HG03520 (cell line): ENCODE measurements around the gene BDH2.

Experiments used
- ATAC-seq: cut with Tn5 transposase; IDR thresholded peaks from one replicate; pipeline ENCODE4 v1.9.1; 2021; ENCODE audit warnings: mild to moderate bottlenecking, moderate library complexity; ENCODE audit not compliant: unreplicated experiment

The BDH2 gene

GRCh38 chr4:103085555-103086196, 14.0 kb downstream of the BDH2 start:
- no peak for ATAC-seq

GRCh38 chr4:103079621-103080020, 20.0 kb downstream of the BDH2 start:
- no peak for ATAC-seq

- peak; percentile 33 for ATAC-seq
These were observed 22.8 kb downstream of the BDH2 start, which contains the start of gene SLC9B2 for GRCh38 chr4:103076747-103077347. Gene SLC9B2, minus strand, starts transcription at chr4:103076761. Its CDS starts 9,211 bp downstream, at chr4:103067550.

- peak; percentile 53 for ATAC-seq
These were observed 23.5 kb downstream of the BDH2 start for GRCh38 chr4:103075894-103076746.

DNA sequence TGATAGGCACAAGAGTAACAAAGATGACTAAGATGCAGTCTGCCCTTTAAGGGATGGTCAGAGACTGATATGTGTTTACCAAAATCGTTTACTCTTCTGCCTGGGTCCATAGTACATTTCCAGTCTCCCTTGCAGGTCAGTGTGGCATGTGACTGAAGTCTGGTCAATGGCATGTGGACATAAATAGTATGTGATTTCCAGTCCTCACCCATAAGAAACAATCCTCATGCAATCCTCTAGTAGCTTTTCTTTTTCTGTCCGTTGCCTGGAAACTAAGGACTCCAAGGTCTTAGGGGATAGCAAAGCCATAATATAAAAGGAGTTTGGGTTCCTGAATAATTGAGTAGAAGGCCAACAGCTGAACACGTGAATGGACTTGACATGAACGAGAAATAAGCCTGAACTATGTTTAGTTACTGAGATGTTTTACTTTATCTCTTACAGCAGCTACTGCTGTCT, 24.2 kb downstream of the BDH2 start:
- no peak for ATAC-seq

GRCh38 chr4:103074744-103075434, 24.7 kb downstream of the BDH2 start:
- peak; percentile 32 for ATAC-seq

GRCh38 chr4:103073792-103074438, 25.7 kb downstream of the BDH2 start:
- ATAC-seq = no peak

- ATAC-seq = no peak
These were observed 31.6 kb downstream of the BDH2 start for GRCh38 chr4:103067841-103068547.

DNA sequence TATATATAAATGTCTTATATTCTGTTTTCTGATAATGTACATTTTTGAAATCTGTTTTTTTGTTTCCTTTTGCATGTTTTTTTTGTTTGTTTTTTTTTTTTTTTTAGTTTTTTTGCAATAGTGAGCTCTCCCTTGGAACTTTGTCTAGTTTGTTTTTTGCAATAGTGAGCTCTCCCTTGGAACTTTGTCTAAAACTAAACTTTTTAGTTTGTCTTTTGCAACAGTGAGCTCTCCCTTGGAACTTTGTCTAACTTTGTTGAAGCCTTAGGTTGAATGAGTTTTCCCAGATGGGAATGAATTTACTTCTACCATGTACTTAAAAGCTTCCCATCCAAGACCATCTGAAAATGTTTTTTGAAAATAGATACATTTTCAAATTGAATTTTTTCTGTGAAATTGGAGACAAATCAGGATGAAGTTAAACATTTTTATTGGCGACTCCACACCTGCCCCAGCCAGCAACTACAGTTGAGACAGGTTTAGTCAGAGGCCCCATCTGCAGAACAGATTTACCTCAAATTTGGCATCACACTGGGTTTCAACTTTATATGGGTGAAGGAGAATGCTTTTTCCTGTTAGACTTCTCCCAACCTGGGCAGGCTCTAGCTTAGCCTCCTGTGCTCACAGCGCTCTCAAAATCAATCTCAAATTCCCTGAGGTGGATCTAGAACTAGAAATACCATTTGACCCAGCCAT, 39.0 kb downstream of the BDH2 start:
- no peak for ATAC-seq

GRCh38 chr4:103054030-103054429, 45.6 kb downstream of the BDH2 start:
- ATAC-seq = no peak

GRCh38 chr4:103052779-103053178, 46.9 kb downstream of the BDH2 start:
- ATAC-seq = no peak

GRCh38 chr4:103052145-103052544, 47.5 kb downstream of the BDH2 start:
- no peak for ATAC-seq

DNA sequence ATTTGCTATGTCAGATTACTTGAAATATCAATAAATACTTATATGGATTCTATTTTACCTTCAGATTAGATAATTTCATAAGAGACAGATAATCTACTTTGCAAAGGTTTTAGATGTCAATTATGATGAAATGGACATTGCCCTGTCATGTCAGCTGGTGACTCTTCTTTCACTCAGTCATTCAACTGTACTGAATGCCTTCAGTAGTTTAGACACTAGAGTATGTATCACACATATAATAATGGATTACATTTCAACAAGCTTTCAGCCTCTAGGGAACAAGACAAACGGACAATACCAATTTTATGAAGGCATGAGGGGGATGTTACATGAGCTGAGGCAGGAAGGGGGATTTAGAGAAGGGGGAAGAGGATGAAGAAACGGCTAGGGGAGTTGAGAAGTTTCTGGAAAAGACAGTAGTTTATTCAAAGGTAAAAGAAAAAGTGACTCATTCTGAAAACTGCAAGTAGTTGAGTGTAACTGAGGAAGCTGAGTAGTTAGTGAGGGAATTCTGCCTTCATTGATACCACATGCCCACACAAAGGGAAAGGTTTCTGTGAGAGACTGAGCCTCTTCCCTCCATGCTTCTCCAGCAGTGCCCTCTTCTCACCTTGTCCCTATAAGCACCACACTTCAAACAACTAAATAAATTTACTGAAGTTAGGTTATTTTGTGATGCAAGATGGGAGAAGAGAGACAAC, 48.7 kb downstream of the BDH2 start:
- ATAC-seq = no peak

DNA sequence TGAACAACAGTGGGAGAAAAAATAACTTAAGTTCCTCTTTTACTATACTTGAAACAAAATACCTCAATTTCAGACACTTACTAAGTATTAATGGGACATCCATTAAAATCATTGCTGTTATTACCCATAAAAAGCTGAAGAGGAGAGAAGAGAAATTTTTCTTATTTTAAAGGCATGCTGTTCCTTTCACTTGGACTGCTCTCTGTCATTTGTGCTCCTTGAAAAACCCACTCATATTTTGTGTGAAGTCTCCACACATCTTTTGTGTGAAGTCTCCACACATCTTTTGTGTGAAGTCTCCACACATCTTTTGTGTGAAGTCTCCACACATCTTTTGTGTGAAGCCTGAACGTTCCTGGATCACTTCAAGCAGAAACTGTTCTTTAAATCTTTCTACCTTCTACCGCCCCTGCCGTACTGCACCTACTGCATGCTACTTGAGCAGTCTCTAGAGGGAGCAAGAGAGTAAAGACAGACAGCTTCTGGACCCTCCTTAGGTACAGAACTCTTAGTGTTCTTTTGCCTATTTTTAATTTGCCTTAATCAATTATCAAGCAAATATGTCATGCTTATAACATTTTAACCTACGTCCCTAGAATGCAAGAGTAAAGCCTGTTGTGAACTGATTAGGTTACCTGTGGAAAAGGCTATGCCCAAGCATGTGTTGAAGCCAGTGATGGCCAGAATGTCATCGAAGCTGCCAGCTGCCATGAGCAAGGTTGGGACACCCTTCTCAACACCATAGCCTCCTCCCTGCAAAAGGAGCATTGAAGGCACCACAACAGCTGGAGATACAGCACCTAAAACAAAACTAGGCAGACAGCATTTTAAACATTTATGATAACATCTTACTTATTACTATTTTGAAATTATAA, 53.0 kb downstream of the BDH2 start:
- ATAC-seq = peak; percentile 91

- ATAC-seq = no peak
These were observed 55.5 kb downstream of the BDH2 start for GRCh38 chr4:103044183-103044582.

DNA sequence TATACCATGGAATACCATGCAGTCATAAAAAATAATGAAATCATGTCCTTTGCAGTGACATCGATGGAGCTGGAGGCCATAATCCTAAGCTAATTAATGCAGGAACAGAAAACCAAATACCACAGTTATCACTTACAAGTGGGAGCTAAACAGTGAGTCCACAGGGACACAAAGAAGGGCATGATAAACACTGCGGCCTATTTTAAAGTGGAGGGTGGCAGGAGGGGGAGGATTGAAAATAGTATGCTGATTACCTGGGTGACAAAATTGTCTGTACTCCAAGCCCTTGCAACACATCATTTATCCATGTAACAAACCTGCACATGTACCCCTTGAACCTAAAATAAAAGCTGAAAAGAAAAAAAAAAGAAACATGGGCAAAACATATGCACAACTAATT, 63.5 kb downstream of the BDH2 start:
- ATAC-seq = no peak

DNA sequence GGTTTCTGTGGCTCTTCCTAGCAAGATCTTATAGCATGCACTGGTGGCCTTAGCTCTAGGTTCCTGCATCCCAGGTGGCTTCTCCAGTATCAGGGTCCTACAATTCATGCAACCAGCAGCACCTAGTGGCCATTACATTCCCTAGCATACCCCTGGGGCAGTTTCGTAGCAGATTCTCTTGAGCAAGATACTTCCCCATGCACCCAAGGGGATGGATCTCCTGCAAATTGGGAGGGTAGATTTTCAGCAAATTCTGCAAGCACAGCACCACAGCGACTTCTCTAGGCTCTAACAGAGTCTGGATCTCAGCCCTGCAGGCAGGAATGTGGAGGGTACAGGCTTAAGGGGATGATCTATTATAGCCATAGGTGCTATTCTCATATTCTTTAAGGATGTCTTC, 67.1 kb downstream of the BDH2 start:
- ATAC-seq = peak; percentile 64

DNA sequence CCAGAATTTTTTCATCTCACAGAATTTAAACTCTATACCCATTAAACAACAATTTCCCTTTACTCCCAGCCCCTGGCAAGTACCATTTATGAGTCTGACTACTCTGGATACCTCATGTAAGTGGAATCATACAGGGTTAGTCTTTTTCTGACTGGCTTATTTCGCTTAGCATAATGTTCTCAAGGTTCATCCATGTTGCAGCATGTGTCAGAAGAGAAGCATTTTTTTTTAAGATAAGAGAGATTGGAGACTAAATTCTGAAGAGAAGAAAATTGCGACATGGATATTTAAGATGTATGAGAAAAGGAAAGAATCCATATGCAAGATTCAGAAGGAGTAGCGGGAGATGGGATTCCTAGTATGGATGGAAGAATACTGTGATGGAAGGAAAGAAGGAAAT, 68.8 kb downstream of the BDH2 start:
- no peak for ATAC-seq
